Fibroblast of lung (primary cell): ENCODE data around the gene NPNT. TPM values are rescaled to one million over a fixed set of nuclear protein-coding genes. Genes with fewer than 3 reads are reported as not detected.

ENCODE experiments used
- DNase-seq, 2 donors: peaks; one replicate each; pipeline versions ENCODE4 v3.0.0 to v3.0.0-alpha.2; 2010; ENCODE audit warnings: low read depth in 2 of 2
- H2AFZ ChIP-seq: 2 replicates; pipeline ENCODE4 v1.5.1; 2012; ENCODE audit warnings: low read length, control low read depth, inconsistent platforms
- H3K27ac ChIP-seq: 2 replicates; pipeline ENCODE4 v1.5.1; 2011; ENCODE audit warnings: low read length, control low read depth; ENCODE audit not compliant: insufficient read depth
- H3K27me3 ChIP-seq: 2 replicates; pipeline ENCODE4 v1.5.1; 2011; ENCODE audit warnings: mild to moderate bottlenecking, low read length; ENCODE audit not compliant: control insufficient read depth, insufficient read depth
- H3K36me3 ChIP-seq: 2 replicates; pipeline ENCODE4 v1.5.1; 2011; ENCODE audit warnings: low read length; ENCODE audit not compliant: control insufficient read depth, insufficient read depth
- H3K4me1 ChIP-seq: 2 replicates; pipeline ENCODE4 v1.5.1; 2011; ENCODE audit warnings: low read length; ENCODE audit not compliant: control insufficient read depth, insufficient read depth; ENCODE audit errors: extremely low read depth
- H3K4me2 ChIP-seq: 2 replicates; pipeline ENCODE4 v1.5.1; 2011; ENCODE audit warnings: low read length, control low read depth; ENCODE audit not compliant: insufficient read depth; ENCODE audit errors: extremely low read depth
- H3K4me3 ChIP-seq, 4 experiments: fragments of 200-600 bp in 1 of 4; sonication (generic) in 1 of 4; replicated peaks in 1 of 4; 2 replicates each; pipeline ENCODE4 v1.5.1; 2011 to 2016; ENCODE audit warnings: low read length in 4 of 4, low read depth in 3 of 4, mild to moderate bottlenecking in 3 of 4, control low read depth in 2 of 4, inconsistent platforms in 1 of 4, mixed read lengths in 1 of 4; ENCODE audit not compliant: insufficient read depth in 1 of 4; ENCODE audit errors: control extremely low read depth in 1 of 4
- H3K79me2 ChIP-seq: 2 replicates; pipeline ENCODE4 v1.5.1; 2012; ENCODE audit warnings: mild to moderate bottlenecking, low read length, inconsistent platforms; ENCODE audit not compliant: control insufficient read depth, insufficient read depth
- H3K9ac ChIP-seq: 2 replicates; pipeline ENCODE4 v1.5.1; 2011; ENCODE audit warnings: mild to moderate bottlenecking, low read length, control low read depth; ENCODE audit not compliant: insufficient read depth
- H3K9me3 ChIP-seq: 2 replicates; pipeline ENCODE4 v1.5.1; 2012; ENCODE audit warnings: low read depth, low read length; ENCODE audit not compliant: control insufficient read depth, insufficient read depth
- H4K20me1 ChIP-seq: 2 replicates; pipeline ENCODE4 v1.5.1; 2011; ENCODE audit warnings: low read length; ENCODE audit not compliant: control insufficient read depth, insufficient read depth; ENCODE audit errors: extremely low read depth
- EZH2 ChIP-seq: IDR thresholded peaks from 2 replicates; pipeline ENCODE4 v1.5.1; 2012; ENCODE audit warnings: low read length, control low read depth, mild to moderate bottlenecking; ENCODE audit errors: missing control alignments
- polyA plus RNA-seq, 2 donors: library from polyadenylated mRNA; depleted of rRNA in 1 of 2; stranded (reverse) in 1 of 2; unstranded in 1 of 2; fragments of >200 nt; gene quantifications; 2 replicates each; pipeline ENCODE4 v1.2.1, GENCODE V29; 2011 to 2012; ENCODE audit warnings: missing spikeins in 1 of 2
- total RNA-seq: library from RNA; depleted of rRNA; stranded (reverse); fragments of >200 nt; gene quantifications from 2 replicates; pipeline ENCODE4 v1.2.1, GENCODE V29; 2014
- TF ChIP-seq, protein P1 (sequence below), 2 donors: IDR thresholded peaks in 1 of 2; conservative IDR thresholded peaks in 1 of 2; 1 replicate in 1 of 2; 2 replicates in 1 of 2; pipeline ENCODE4 v1.5.1; 2011 to 2012; ENCODE audit warnings: low read length in 2 of 2, control low read depth in 1 of 2, inconsistent platforms in 1 of 2, low read depth in 1 of 2, mild to moderate bottlenecking in 1 of 2

NPNT gene
- total and polyA plus RNA-seq, 2 donors (not counting 1 experiment from before 2014, with no cell fraction given), result 0.02 to 5.9 TPM

DNA sequence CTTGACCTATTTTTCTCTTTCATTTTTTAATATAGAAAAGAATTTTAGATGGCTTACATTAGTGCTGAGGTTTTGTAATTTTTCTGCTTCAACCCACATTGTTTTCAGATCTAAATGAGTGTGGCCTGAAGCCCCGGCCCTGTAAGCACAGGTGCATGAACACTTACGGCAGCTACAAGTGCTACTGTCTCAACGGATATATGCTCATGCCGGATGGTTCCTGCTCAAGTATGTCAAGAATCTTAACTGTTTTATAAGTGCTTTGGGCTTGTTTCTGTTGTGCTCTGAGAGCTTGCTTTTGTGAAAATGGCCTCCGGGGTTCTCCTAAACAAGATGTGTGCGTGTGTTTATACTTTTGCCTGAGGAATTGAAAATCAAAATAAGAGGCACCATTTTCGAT, 41.6 kb downstream of the NPNT start:
- H3K4me2 ChIP-seq, result no peak overlapping the region
- H3K9ac ChIP-seq, result no peak overlapping the region
- H3K36me3 ChIP-seq, result no peaks in the 10 kb centered on the region
- no peaks in the 10 kb centered on the region for H3K79me2 ChIP-seq
- no peak for DNase-seq
- H2AFZ ChIP-seq, result no peak overlapping the region
- H4K20me1 ChIP-seq, result no peaks in the 10 kb centered on the region
- H3K27me3 ChIP-seq, result no peaks in the 10 kb centered on the region
- H3K4me1 ChIP-seq, result no peaks in the 10 kb centered on the region
- H3K4me3 ChIP-seq, result no peak overlapping the region
- no peak overlapping the region for H3K27ac ChIP-seq
- no peak for TF ChIP-seq EZH2
- TF ChIP-seq, protein P1, sequence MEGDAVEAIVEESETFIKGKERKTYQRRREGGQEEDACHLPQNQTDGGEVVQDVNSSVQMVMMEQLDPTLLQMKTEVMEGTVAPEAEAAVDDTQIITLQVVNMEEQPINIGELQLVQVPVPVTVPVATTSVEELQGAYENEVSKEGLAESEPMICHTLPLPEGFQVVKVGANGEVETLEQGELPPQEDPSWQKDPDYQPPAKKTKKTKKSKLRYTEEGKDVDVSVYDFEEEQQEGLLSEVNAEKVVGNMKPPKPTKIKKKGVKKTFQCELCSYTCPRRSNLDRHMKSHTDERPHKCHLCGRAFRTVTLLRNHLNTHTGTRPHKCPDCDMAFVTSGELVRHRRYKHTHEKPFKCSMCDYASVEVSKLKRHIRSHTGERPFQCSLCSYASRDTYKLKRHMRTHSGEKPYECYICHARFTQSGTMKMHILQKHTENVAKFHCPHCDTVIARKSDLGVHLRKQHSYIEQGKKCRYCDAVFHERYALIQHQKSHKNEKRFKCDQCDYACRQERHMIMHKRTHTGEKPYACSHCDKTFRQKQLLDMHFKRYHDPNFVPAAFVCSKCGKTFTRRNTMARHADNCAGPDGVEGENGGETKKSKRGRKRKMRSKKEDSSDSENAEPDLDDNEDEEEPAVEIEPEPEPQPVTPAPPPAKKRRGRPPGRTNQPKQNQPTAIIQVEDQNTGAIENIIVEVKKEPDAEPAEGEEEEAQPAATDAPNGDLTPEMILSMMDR (conservative IDR thresholded peaks at IDR 0.05 in 1 of 2, IDR thresholded peaks at IDR 0.05 in 1 of 2; ENCODE audit: low read depth in 1 of 2, low read length in 2 of 2), result no peak
- H3K9me3 ChIP-seq, result no peaks in the 10 kb centered on the region

DNA sequence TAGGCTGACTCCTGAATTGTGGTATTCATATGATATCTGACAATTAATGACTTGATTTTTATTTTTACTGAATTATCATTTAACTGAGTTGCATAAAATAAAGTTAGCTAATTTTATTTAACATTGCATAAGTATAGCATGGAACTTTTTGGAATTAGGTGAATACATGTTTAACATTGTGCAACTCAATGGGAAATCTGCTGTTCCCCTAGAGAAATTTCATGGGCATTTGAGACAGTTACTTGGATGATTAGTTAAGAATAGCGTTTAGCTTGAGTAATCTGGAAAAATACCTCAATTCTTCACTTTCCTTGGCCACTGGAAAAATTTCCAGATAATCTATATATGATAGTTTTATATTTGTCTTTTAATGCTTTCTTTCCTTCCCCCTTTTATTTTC, 42.5 kb downstream of the NPNT start:
- Histone ChIP-seq H3K4me2 (no peak overlapping the region), H3K4me3 (no peak overlapping the region), H3K4me1 (no peaks in the 10 kb centered on the region), H3K36me3 (no peaks in the 10 kb centered on the region), H2AFZ (no peak overlapping the region), H3K27ac (no peak overlapping the region), H3K9me3 (no peaks in the 10 kb centered on the region), H3K9ac (no peak overlapping the region), H3K79me2 (no peaks in the 10 kb centered on the region), H3K27me3 (no peaks in the 10 kb centered on the region), H4K20me1 (no peaks in the 10 kb centered on the region)
- no peak for TF ChIP-seq EZH2
- TF ChIP-seq, protein P1 (conservative IDR thresholded peaks at IDR 0.05 in 1 of 2, IDR thresholded peaks at IDR 0.05 in 1 of 2; ENCODE audit: low read depth in 1 of 2, low read length in 2 of 2), result no peak
- no peak for DNase-seq

DNA sequence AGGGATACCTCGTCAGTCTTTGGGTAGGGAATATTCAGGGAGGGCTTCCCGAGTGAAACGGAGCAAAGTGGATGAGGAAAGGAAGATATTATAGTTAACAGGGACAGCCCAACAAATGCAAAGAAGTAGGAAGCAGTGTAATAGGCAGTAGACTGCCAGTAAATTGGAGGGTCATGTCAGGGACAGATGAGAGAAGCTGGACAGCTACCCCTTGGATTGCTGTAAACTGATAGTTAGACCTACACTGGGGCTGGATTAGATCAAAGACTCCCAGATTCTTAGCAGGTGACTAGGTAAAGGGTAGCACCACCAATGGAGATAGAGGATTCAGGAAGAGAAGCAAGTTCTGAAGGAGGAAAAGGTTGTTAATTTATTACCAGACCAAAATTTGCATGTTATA, 48.0 kb downstream of the NPNT start:
- no peak for DNase-seq
- Histone ChIP-seq H3K36me3 (no peaks in the 10 kb centered on the region), H3K4me2 (no peak overlapping the region)

More for the DNA sequence above, 48.0 kb downstream of the NPNT start:
- Histone ChIP-seq H4K20me1 (no peaks in the 10 kb centered on the region), H3K79me2 (no peaks in the 10 kb centered on the region), H3K27me3 (no peaks in the 10 kb centered on the region), H3K4me3 (no peak overlapping the region), H3K9ac (no peak overlapping the region), H3K27ac (no peak overlapping the region), H3K4me1 (no peaks in the 10 kb centered on the region), H2AFZ (no peak overlapping the region), H3K9me3 (no peaks in the 10 kb centered on the region)
- TF ChIP-seq, protein P1 (conservative IDR thresholded peaks at IDR 0.05 in 1 of 2, IDR thresholded peaks at IDR 0.05 in 1 of 2; ENCODE audit: low read depth in 1 of 2, low read length in 2 of 2), result no peak
- TF ChIP-seq EZH2, result no peak
